ENCODE data around the gene ADGRV1. TPM values are rescaled to one million over a fixed set of nuclear protein-coding genes. Genes with fewer than 3 reads are reported as not detected.

ADGRV1 gene
- total RNA-seq, 1 experiment from 2014 or later: 6.8 TPM

- TF ChIP-seq EZH2 (IDR thresholded peaks at IDR 0.05; ENCODE audit: borderline replicate concordance, low read depth, low read length, poor library complexity, severe bottlenecking) (no peak), CTCF (conservative IDR thresholded peaks at IDR 0.05; ENCODE audit: low read depth, low read length) (no peak)
- H3K4me1 ChIP-seq (ENCODE audit: insufficient read depth, low read length, poor library complexity, severe bottlenecking): peaks cover 27% of the 10 kb centered on the region
- TSS peak; percentile 84 for BruUV-seq (replicated peaks)
- CTCF ChIA-PET: no interaction called here
- no peaks in the 10 kb centered on the region for H3K27me3 ChIP-seq (replicated peaks; ENCODE audit: insufficient read depth, low read depth, low read length, poor library complexity)
- intact Hi-C loops (cut with micrococcal nuclease; ENCODE audit: unreplicated experiment): loop anchor here (5.0 kb wide), 1 partner anchor 170 kb away; the partner anchor contains the start of gene ARRDC3
- no peaks in the 10 kb centered on the region for H3K36me3 ChIP-seq (ENCODE audit: insufficient read depth, low read length, poor library complexity, severe bottlenecking)
- POLR2A ChIA-PET (ENCODE audit: low non-redundant PET): no interaction called here
- no peaks in the 10 kb centered on the region for H3K9me3 ChIP-seq (ENCODE audit: low read depth, low read length, poor library complexity, severe bottlenecking)
- peak overlapping the region; percentile 68 for H3K27ac ChIP-seq (ENCODE audit: low read depth, low read length, poor library complexity, severe bottlenecking)
- no peak overlapping the region for H3K4me3 ChIP-seq (ENCODE audit: low read depth, low read length, poor library complexity, severe bottlenecking)
- no peak for DNase-seq (ENCODE audit: low spot score)
These were observed 653.6 kb downstream of the ADGRV1 start for GRCh38 chr5:91211997-91212713.

- ChIA-PET POLR2A (ENCODE audit: low non-redundant PET) (interaction anchor here (0.6 kb wide), 1 partner anchor 172 kb away, joined by 3 read pairs; no protein-coding TSS in a partner anchor), CTCF (no interaction called here)
- H3K36me3 ChIP-seq (ENCODE audit: insufficient read depth, low read length, poor library complexity, severe bottlenecking): no peaks in the 10 kb centered on the region
- no TSS peak for BruUV-seq (replicated peaks)
- peaks cover 27% of the 10 kb centered on the region for H3K4me1 ChIP-seq (ENCODE audit: insufficient read depth, low read length, poor library complexity, severe bottlenecking)
- no peaks in the 10 kb centered on the region for H3K9me3 ChIP-seq (ENCODE audit: low read depth, low read length, poor library complexity, severe bottlenecking)
- TF ChIP-seq EZH2 (IDR thresholded peaks at IDR 0.05; ENCODE audit: borderline replicate concordance, low read depth, low read length, poor library complexity, severe bottlenecking): no peak
- TF ChIP-seq CTCF (conservative IDR thresholded peaks at IDR 0.05; ENCODE audit: low read depth, low read length): no peak
- intact Hi-C loops (cut with micrococcal nuclease; ENCODE audit: unreplicated experiment): loop anchor here (5.0 kb wide), 1 partner anchor 170 kb away; the partner anchor contains the start of gene ARRDC3
- H3K4me3 ChIP-seq (ENCODE audit: low read depth, low read length, poor library complexity, severe bottlenecking): no peak overlapping the region
- no peaks in the 10 kb centered on the region for H3K27me3 ChIP-seq (replicated peaks; ENCODE audit: insufficient read depth, low read depth, low read length, poor library complexity)
- DNase-seq (ENCODE audit: low spot score): peak; percentile 85
- peak overlapping the region; percentile 68 for H3K27ac ChIP-seq (ENCODE audit: low read depth, low read length, poor library complexity, severe bottlenecking)
These were observed 654.1 kb downstream of the ADGRV1 start for GRCh38 chr5:91212714-91213092.

Other genes starting within 250 kb of the ADGRV1 start
- 25.3 and 30.1 TPM in 2 replicates for gene CETN3, start 149.0 kb upstream of the ADGRV1 start, total RNA-seq (2021)
- 6.5 and 7.8 TPM in 2 replicates for gene MBLAC2, start 84.0 kb upstream of the ADGRV1 start, total RNA-seq (2021)
- 10.6 and 11.8 TPM in 2 replicates for gene POLR3G, start 83.9 kb upstream of the ADGRV1 start, total RNA-seq (2021)
- gene LYSMD3, start 29.2 kb upstream of the ADGRV1 start, total RNA-seq (2021): 14.0 and 14.8 TPM in 2 replicates

All from A673 (cell line).